ENCODE data around the gene UBXN1. TPM values are rescaled to one million over a fixed set of nuclear protein-coding genes. Genes with fewer than 3 reads are reported as not detected.

Gene UBXN1
- total RNA-seq, 1 experiment from 2014 or later: 135 TPM

- TF ChIP-seq MLX (CRISPR knock-in tag; IDR thresholded peaks at IDR 0.05): no peak
These were observed 45.3 kb upstream of the UBXN1 start (continued) for GRCh38 chr11:62724171-62724570.

- peak; percentile 72 for ATAC-seq
- no peak overlapping the region for H3K4me3 Mint-ChIP-seq
These were observed 43.1 kb upstream of the UBXN1 start for GRCh38 chr11:62721994-62722393.

More at GRCh38 chr11:62721994-62722393, 43.1 kb upstream of the UBXN1 start:
- no peak for DNase-seq (ENCODE audit: low spot score)
- ChIA-PET POLR2A (no interaction called here), CTCF (no interaction called here)
- H3K27me3 Mint-ChIP-seq (ENCODE audit: low read depth): no peaks in the 10 kb centered on the region
- no peak for TF ChIP-seq KAT7 (CRISPR knock-in tag; IDR thresholded peaks at IDR 0.05; ENCODE audit: borderline replicate concordance)
- no peak for TF ChIP-seq HMGA2 (CRISPR knock-in tag; IDR thresholded peaks at IDR 0.05)
- TF ChIP-seq, protein P1, sequence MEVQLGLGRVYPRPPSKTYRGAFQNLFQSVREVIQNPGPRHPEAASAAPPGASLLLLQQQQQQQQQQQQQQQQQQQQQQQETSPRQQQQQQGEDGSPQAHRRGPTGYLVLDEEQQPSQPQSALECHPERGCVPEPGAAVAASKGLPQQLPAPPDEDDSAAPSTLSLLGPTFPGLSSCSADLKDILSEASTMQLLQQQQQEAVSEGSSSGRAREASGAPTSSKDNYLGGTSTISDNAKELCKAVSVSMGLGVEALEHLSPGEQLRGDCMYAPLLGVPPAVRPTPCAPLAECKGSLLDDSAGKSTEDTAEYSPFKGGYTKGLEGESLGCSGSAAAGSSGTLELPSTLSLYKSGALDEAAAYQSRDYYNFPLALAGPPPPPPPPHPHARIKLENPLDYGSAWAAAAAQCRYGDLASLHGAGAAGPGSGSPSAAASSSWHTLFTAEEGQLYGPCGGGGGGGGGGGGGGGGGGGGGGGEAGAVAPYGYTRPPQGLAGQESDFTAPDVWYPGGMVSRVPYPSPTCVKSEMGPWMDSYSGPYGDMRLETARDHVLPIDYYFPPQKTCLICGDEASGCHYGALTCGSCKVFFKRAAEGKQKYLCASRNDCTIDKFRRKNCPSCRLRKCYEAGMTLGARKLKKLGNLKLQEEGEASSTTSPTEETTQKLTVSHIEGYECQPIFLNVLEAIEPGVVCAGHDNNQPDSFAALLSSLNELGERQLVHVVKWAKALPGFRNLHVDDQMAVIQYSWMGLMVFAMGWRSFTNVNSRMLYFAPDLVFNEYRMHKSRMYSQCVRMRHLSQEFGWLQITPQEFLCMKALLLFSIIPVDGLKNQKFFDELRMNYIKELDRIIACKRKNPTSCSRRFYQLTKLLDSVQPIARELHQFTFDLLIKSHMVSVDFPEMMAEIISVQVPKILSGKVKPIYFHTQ (CRISPR knock-in tag; IDR thresholded peaks at IDR 0.05): no peak
- TF ChIP-seq, protein P2, sequence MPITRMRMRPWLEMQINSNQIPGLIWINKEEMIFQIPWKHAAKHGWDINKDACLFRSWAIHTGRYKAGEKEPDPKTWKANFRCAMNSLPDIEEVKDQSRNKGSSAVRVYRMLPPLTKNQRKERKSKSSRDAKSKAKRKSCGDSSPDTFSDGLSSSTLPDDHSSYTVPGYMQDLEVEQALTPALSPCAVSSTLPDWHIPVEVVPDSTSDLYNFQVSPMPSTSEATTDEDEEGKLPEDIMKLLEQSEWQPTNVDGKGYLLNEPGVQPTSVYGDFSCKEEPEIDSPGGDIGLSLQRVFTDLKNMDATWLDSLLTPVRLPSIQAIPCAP (CRISPR knock-in tag; IDR thresholded peaks at IDR 0.05): no peak
- TF ChIP-seq NR3C1 (CRISPR knock-in tag; conservative IDR thresholded peaks at IDR 0.05; ENCODE audit: low read depth): no peak
- no peak for TF ChIP-seq AFF4 (CRISPR knock-in tag; IDR thresholded peaks at IDR 0.05; ENCODE audit: borderline replicate concordance)
- no peak for TF ChIP-seq TP53 (CRISPR knock-in tag; IDR thresholded peaks at IDR 0.05)
- TF ChIP-seq MYBL2 (CRISPR knock-in tag; IDR thresholded peaks at IDR 0.05): no peak
- TF ChIP-seq ATF2 (CRISPR knock-in tag; IDR thresholded peaks at IDR 0.05; ENCODE audit: borderline replicate concordance, low read depth): no peak
- no peak for TF ChIP-seq TEAD1 (CRISPR knock-in tag; IDR thresholded peaks at IDR 0.05)
- TF ChIP-seq, protein P3, sequence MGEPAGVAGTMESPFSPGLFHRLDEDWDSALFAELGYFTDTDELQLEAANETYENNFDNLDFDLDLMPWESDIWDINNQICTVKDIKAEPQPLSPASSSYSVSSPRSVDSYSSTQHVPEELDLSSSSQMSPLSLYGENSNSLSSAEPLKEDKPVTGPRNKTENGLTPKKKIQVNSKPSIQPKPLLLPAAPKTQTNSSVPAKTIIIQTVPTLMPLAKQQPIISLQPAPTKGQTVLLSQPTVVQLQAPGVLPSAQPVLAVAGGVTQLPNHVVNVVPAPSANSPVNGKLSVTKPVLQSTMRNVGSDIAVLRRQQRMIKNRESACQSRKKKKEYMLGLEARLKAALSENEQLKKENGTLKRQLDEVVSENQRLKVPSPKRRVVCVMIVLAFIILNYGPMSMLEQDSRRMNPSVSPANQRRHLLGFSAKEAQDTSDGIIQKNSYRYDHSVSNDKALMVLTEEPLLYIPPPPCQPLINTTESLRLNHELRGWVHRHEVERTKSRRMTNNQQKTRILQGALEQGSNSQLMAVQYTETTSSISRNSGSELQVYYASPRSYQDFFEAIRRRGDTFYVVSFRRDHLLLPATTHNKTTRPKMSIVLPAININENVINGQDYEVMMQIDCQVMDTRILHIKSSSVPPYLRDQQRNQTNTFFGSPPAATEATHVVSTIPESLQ (CRISPR knock-in tag; IDR thresholded peaks at IDR 0.05): no peak
- TF ChIP-seq GRHL2 (CRISPR knock-in tag; IDR thresholded peaks at IDR 0.05; ENCODE audit: insufficient replicate concordance, severe bottlenecking): no peak
- H3K9me3 Mint-ChIP-seq: no peaks in the 10 kb centered on the region
- H3K4me1 Mint-ChIP-seq: peaks cover 16% of the 10 kb centered on the region
- peaks cover 83% of the 10 kb centered on the region for H3K36me3 Mint-ChIP-seq
- H3K27ac Mint-ChIP-seq: peak overlapping the region; percentile 63
